Measurements from ENCODE around the gene LMX1A.

The LMX1A gene

DNA sequence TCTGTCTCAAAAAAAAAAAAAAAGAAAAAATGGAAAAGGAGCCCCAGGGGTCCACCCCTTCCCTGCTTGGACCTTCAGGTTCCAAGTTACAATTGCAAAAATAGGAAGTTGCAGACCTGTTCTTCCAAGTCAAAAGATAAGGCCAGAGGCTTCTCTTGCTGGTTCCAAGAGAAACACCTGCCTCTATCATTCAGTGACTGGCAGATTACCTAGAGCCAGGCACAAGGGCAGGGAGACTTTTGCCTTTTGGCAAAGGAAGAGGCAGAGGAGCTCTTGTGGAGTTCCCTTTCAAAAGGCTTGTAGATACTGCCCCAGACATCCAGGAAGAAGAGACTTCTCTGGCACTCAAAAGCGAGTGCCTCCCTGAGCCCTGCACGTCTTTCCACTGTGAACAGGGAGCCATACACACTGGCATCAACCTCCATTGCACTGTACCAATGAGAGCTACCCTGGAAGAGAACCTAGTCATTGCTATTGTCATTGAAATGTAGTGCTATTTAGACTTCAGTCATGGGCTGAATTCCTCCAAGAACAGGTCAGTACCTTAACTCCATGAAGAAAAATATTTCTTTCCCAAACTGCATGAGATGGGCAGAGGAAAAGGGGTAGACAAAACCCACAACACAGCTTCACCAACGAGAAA, 91.2 kb downstream of the LMX1A start:
- no peak for DNase-seq (ENCODE audit: low read depth)

DNA sequence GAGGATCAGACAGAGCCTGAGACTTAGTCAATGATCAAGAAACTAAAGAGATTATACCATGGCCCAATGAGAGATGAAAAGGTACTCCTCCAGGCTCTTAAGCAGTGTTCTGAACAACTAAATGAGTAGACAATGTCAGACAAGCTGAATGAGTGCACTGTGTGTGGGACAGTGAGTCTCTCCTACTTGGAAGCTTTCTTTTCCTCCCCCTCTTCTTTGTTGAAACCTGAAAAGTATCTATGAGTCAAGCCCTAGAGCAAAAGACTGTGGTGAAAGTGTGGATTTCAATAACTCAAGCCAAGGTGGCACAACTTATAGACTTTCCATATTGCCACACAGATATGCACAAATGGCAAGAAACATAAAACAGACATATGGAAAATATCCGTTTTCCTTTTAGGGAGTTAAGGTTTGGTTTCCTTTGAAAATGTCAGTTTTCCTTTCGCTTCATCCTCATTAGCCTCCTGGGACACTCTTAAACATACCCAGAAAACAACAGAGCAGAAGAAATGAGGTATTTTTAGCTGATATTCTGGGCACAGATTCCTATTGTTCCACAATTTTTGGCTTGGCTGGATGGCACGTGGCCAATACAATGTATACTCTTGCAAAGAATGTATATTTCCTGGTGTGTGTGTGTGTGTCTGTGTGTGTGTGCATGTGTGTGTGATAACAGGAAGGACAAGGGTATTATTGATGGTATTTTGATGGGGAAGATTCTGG, 96.6 kb downstream of the LMX1A start:
- no peak for DNase-seq (ENCODE audit: low read depth)

DNA sequence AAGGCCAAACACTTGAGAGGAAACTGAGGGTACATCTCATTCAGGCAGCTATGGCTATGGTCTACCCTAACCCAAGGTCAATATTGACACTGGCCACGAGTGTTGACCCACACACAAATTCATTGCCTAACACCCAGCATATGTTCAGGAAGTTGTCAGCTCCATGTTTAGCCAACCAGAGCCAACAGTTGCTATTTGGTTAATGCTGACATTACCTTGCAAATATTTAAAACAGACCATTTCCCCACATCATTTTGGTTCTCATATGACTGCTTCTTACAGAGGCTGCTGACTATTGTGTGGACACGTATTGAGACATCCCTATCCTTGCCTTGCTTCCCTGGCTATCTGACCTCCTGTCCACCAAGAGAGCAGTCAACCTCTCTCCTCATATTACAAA, 97.3 kb downstream of the LMX1A start:
- DNase-seq (ENCODE audit: low read depth): no peak

DNA sequence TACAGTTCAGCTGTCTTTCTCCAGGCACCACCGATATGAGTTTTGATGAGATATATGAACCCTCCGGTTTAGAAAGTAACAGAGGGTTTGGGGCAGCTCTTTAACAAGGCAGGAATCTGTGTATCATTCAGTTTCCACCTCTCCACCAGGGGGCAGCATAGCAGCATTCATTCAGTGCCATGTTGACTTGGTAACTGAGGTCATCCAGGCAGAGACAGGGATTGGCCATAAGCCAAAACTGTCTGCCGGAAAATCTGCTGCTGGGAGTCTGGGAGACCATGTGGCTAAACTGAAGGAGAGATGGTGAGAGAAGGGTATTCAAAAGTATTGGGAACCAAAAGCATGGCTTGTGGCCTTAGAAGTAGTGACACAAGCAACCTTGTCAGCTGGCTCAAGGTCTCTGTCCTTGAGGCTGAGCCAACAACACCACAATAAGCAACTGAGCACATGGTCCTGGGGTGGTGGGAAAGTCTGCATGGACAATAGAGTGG, 98.5 kb downstream of the LMX1A start:
- no peak for DNase-seq (ENCODE audit: low read depth)

DNA sequence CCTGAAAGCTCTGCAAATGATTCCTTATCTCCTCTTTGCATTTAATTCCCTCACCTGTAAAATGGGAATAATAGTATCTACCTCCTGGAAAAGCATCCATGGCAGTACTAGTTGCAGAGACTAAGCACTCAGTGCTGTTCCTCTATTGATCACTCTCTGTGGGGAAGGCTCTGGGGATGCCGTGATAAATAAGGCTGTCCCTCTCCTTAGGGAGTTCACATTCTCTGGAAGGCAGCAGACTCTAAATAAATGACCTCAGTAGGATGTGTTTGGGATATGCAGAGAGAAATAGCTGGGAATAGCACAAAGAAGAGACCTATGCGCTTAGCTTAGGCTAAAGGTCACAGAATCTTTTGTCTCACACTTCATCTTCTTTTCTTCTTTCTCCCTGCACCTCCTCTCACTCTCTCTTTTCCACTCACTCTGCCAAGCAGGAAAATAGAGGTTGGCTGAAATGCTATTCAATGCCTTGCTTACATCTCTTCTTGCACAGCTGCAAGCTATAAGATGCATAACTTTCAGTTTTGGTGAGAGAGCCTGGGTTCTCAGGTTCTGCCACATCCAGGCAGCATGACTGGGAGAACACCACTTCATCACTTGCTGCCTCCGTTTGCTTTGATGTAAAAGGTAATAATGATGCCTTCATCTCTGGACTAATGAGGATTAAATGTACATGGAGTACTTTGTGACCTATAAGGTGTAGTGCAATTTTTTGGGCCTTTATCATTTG, 101.5 kb downstream of the LMX1A start:
- DNase-seq (ENCODE audit: low read depth): no peak

DNA sequence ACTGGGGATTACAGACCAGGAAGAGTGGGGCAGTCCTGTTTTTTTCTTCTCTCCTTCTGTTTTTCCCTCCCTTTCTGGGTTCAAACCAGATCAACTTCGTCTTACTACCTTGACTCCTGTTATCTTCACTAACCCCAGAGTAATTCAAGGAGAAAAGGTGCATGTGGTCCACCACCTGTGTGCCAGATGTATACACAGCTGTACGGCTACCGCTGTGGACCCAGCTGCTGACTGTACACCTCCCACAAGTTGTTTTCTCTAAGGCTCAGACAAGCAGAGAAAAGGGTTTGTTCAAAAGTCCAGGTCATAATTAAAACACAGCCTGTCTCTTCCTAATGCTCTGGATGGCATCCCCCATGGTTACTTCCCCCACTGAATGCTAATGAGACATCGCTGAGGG, 102.1 kb downstream of the LMX1A start:
- DNase-seq (ENCODE audit: low read depth): no peak

DNA sequence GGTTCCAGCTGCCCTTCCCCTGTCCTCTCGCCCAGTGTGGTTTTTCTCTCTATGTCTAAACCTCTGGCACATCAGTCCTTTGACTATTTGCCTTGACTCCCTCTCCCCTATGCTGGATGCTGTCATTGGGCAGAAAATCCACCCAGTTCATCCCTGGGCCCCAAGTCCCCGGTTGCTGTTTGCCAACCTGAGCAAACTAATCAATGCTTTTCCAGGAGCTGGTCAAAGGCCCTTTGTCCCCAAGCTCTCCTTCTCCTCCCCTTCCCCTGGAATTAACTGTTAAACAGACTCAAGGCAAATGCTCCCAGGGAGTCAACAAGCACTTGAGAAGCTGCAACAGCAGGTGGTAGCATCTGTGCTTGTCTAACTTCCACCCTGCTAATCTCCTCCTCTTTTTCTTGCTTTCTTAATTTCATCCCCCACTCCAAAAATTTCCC, 102.7 kb downstream of the LMX1A start:
- DNase-seq (ENCODE audit: low read depth): no peak

DNA sequence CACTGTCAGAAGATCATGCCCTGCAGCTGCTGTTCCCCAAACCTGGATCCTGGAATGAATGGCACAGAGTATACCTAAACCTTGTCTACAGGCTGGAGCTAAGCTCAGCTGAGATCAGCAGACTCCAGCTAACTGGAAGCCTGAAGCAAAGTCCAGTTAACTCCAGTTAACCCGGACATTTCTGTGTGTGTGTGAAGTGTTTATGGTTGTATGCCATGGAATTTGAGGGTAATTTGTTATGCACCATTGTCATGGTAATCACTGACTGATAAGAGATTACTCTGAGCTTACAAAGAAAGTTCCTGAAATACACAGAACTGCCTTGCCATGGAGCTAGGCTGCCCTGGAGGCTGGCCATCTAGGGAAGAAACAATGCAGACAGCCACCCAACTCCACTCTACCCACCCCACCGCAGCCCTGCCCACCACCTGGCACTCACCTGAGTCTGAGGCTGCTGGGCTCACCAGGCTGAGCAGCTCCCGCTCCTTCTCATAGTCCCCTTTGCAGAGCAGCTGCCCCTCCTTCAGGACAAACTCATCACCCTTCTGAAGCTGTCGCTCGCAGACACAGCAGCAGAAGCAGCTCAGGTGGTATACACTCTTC, 107.4 kb downstream of the LMX1A start:
- no peak for DNase-seq (ENCODE audit: low read depth)

DNA sequence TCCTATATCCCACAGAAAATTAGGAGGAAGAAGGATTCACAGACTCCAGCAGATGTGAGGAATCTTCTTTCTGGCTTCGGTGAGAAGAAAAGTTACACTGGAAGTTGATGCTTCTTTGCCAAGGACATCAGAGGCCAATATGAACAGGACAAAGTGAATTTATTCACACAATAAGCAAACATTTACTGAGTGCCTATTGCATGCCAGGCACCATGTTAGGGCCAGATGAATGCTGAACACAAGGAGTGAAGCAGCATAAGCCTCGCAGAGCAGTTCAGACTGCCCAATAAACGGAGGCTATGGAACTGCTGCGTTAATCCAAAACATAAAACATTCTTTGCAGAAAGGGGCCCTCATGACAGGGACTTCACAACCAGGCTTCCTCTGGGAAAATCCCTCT, 114.6 kb downstream of the LMX1A start:
- DNase-seq (ENCODE audit: low read depth): no peak

DNA sequence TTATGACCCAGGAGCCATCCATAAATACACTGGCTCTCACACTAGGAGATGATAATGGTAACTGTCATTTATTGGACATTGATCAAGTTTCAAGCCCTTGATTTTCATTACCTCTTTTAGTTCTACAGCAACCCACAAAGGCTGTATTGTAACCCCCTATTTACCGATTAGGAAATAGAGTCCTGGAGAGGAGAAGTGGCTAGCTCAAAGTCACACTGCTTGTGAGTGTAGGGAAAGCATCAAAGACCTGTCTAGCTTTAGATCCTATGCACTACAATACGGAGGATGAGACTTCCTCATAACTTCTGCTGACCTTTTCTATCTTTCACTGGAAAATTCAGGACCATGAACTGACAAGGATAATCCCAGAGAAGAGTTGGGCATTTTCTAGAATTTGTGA, 115.2 kb downstream of the LMX1A start:
- DNase-seq (ENCODE audit: low read depth): no peak

DNA sequence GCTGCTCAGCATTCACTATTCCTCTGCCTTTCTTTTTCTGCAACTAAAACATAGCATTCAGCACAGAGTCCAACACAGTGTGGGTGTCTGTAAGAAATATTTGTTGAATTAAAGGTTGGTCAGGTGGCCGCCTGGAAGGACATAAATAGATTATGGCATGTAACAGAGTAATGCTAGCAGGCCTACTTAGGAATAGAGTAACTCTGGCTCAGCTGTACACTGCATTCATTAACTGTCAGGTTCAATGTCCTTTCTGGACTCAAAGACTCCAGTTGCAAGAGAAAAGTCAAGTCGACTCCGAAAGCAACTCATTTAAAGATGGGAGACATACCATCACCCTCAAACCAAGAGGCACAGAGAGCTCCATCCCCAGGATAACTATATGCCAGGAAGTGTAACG, 116.0 kb downstream of the LMX1A start:
- no peak for DNase-seq (ENCODE audit: low read depth)

DNA sequence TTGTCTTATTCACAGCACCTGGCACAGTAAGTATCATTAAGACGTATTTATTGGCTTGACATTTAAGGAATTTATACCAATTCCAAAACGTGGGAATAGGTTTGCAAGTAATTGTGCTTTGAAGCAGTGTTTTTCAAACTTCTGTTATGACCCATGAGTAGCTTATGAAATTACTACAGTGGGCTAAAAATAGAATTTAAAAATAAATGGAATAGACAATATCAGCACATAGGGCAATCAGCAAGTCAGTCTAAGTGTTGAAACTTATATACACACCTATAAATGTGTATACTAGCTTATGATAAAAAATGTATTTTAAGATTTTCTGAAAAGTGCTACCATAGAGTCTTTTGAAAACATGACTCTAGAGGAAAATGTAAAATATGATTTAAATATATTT, 116.6 kb downstream of the LMX1A start:
- DNase-seq (ENCODE audit: low read depth): no peak

DNA sequence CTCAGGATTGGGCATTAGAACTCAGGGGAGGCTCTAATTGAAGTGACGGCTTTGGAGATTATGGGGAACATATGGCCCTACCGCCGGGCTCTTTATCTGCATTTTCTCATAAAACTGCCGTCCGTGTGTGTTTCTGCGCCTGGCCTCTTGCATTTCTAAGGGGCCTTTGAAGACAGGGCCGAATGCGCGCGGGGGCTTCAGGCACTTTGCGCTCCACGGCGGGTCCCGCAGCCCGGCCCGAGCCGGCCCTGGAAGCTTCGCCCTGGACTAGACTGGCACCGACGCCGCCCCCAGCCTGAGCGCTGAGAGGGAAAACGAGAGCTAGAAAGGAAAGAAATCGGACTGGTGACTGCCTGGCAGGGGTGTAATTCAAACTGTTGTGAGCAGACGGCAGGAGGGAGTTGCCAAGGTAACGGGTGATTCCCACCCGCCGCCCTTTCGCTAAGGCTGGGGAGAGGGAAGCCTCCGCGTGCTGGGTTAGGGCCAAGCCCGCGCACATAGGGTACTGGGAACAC, 120.7 kb downstream of the LMX1A start:
- DNase-seq (ENCODE audit: low read depth): no peak

DNA sequence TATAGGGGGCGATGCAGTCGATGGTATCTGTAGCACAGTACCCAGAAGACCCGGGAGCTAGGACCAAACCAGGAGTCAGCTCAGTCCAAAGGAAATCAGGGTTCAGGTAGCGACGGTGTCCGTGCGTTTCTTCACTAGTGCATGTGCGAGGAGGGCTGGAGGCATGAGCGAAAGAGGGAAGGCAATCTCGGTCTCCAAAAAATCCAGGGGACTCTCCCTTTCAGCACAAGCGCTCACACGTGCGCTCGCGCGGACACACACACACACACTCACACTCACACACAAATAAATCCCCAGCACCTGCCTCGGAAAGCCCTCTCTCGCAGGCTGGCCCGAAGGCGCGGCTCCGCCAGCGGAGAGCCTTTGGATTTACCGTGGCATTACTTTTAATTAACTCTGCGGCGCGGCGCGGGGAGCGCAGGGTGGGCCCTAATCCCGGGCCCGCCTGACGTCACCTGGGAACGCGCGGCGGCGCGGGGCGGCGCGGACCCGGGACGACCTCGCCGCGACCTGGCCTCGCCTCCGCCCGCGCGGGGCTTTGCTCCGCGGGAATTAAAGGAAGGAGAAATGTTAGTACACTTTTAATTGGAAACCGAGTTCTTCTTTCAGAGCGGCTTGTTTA, 121.2 kb downstream of the LMX1A start:
- no peak for DNase-seq (ENCODE audit: low read depth)

DNA sequence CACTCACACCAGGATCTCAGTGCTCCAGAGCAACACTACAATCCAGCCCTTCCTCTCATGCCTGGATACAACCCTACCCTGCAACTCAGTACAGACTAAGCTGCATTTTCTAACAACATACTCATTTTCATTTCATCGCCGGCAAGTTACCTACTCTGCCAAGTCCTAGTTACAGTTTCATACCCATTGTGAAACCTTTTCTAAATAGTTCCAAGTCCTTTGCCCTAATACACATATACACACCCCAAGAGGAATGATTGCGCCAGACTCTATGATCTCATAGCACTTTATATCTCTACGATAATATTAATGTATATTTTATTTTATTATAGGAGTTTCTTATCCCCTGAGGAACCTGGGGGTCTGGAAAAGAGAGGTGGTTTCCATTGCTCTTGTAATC, 122.4 kb downstream of the LMX1A start:
- no peak for DNase-seq (ENCODE audit: low read depth)

DNA sequence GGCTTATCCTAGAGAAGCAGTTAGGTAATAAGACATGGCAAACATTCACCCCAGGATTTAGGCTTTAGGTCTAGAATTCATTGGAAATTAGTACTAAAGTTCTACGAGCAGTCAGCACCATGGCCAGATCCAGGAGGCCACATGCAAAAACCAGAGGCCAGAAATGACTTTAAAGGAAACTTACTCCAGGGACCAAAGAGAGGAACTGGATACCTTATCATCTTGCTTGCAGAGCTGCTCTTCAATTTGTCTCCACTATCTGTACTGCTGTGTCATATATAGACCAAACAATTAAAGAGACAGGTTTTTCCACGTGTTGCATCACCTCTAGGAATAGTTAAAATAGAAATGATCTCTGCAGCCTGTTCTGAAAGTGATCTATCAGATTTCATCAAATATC, 127.8 kb downstream of the LMX1A start:
- no peak for DNase-seq (ENCODE audit: low read depth)

DNA sequence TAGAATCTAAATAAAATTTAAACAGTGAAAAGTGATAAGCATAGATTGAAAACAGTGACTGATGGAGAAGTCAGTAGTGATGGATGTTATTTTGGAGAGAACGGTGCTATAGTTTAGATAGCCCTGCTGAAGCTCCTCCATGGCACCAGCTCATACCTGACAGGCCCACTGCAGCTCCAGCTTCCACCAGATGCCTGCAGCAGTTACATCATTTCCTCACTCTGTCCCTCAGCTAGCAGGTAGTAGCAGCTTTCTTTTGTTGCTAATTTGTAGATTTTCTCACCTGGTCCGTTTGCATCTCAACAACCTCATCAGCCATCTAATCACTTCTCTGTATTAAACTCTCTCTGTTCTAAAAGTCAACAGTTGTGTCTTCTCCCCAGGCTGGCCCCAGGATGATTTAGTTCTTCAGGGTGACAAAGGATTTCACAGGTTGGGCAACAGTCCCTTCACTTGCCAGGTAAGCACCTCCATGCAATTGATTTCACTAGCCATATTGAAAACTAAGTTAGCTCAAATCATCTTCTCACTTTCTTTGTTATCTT, 128.3 kb downstream of the LMX1A start:
- DNase-seq (ENCODE audit: low read depth): no peak

DNA sequence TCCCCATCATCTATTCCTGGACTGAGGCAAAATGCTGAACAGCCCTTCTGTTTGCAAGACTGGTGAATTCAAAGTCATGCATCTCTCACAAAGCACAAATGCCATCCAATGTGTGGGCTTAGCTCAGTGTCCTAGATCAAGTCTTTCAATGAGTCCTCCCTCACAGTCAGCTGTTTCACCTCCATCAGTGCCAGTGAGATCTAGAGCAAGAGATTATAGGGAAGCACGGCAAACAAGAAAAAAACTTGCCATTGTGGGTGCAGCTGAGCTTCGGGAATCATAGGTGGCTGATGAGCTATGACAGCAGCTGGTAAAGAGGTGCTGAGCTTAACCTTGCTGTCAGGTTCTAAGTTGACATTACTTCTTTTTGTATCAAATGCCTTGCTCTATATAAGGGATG, 130.2 kb downstream of the LMX1A start:
- DNase-seq (ENCODE audit: low read depth): no peak

DNA sequence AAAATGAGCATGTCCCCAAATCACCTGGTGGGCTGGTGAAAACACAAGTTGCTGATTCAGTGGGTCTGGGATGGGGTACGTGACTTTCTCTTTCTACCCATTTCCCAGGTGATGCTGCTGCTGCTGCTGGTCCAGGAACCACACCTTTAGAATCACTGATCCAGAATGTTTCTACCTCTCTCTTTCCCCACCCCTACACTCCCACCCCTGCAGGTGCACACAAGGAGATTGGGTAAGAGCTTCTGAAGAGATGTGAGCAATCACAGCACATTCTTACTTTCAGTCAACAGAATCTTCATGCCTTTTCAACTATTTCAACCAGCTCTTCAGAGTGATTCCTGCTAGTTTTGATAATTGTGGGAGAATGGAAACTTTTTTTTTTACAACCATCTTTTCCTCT, 130.9 kb downstream of the LMX1A start:
- DNase-seq (ENCODE audit: low read depth): no peak

DNA sequence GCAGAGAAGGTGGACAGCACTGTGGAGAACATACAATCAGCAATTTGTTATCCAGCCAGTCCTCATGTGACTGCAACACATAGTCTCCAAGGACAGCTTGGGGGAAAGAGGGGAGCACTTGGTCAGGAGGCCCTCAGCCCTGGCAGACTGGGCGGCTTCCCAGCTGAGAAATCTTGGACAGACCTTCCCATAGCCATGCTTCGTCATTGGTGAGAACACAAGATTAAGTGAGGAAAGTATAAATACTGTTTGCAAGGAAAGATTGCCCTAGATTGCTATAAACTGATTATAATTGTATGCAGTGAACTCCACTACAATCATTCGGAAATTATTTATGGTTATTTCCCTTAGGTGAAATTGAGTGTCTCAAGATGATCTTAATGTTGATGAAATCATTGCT, 131.5 kb downstream of the LMX1A start:
- no peak for DNase-seq (ENCODE audit: low read depth)

DNA sequence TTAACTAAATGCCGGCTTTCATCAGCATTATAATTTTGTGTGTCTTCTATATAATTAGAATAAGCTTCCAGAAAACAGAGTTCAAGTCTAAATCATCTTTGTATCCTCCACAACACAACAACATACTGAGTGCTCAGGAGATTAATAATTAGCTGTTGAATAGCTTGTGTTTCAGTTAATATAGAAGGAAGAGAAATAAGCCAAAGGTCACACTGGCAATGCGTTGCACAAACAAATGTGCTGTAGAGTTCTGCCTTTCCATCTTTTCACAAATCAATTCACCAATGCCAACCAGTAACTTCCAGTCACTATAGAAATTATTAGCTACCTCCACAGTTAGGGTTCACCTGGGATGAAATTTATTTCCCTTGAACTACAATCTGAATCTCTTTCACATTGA, 132.0 kb downstream of the LMX1A start:
- DNase-seq (ENCODE audit: low read depth): no peak

DNA sequence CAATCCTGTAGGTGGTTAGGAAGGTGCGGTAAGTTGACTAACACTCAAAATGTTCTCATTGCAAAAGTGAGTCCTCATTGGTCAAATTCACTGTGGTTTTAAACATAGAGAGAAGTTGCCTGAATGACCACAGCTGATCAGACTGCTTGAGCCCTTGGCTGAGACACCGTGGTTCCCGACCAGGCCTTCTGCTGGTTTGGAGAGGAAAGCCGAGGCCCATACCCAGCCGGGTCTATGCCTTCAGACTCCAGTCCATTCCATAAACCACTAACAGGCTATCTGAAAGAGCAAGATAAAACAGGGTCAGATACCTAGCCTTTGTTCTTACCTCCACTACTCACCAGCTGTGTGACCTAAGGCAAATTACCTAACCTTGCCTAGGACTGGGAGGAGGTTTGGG, 133.9 kb downstream of the LMX1A start:
- DNase-seq (ENCODE audit: low read depth): no peak

Measured in stimulated activated CD8-positive, alpha-beta memory T cell treated with anti-CD3 and anti-CD28 coated beads, Interleukin-15, amount 100 ng/mL, for 1 hour (primary cell).